Measurements from ENCODE around the gene CALD1.

The CALD1 gene

DNA sequence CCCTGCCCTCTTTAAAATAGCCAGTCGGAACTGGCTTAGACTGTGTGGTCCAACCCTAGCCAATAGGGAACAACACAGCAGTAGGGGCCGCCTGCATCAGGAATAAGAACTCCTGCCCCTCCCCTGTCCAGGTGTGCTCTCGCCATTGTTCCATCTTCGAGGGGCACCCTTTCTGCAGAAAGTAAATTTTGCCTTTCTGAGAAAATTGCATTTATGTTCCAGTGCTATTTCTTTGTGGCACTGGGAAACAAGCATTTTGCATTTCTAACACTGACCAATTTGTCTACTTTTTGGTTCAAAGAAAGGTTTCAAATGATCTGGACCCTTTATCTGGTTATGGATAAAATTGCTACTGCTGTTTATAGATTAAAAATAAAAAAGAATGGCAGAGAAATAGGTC, 116.6 kb downstream of the CALD1 start:
- DNase-seq (ENCODE audit: low read depth) = no peak

GRCh38 chr7:134897936-134898335, 118.5 kb downstream of the CALD1 start:
- no peak for DNase-seq (ENCODE audit: low read depth)

DNA sequence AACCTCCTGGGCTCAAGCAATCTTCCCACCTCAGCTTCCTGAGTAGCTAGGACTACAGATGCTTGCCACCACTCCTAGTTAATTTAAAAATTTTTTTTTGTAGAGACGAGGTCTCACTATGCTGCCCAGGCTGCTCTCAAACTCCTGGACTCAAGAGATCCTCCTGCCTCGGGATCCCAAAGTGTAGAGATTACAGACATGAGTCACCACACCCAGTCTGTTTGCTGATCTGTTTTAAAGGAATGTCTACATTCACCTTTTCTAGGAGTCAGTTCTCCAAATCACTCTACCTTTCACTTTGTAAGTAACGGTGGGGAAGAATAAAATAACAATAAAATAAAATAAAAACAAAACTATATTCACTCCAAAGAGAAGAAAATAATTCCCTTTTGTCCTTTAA, 120.3 kb downstream of the CALD1 start:
- DNase-seq (ENCODE audit: low read depth) = no peak

GRCh38 chr7:134900166-134900982, 120.9 kb downstream of the CALD1 start:
- DNase-seq (ENCODE audit: low read depth) = no peak

GRCh38 chr7:134901389-134902020, 122.1 kb downstream of the CALD1 start:
- no peak for DNase-seq (ENCODE audit: low read depth)

- DNase-seq (ENCODE audit: low read depth) = no peak
Observed at GRCh38 chr7:134902058-134902457, 122.6 kb downstream of the CALD1 start.

- DNase-seq (ENCODE audit: low read depth) = peak; percentile 65
Observed at GRCh38 chr7:134903073-134903790, 123.8 kb downstream of the CALD1 start.

DNA sequence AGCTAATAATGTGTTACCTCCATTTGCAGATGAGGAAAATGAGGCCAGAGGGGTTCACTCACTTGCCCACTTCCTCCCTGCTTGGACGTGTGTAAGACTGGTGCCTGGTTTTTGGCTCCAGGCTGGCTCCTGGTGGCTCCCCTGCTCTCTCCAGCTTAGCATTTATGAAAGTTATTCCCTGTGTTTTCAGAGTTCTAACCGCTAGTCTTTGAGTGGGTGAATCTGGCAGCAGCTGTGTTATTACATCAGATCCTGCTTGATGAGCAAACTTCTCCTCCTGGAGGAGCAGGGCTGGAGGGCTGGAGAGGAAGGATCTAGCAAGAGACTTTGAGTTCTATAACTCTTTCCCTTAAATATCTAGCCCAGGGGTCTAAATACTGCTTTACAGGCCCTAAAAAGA, 125.9 kb downstream of the CALD1 start:
- peak; percentile 87 for DNase-seq (ENCODE audit: low read depth)

DNA sequence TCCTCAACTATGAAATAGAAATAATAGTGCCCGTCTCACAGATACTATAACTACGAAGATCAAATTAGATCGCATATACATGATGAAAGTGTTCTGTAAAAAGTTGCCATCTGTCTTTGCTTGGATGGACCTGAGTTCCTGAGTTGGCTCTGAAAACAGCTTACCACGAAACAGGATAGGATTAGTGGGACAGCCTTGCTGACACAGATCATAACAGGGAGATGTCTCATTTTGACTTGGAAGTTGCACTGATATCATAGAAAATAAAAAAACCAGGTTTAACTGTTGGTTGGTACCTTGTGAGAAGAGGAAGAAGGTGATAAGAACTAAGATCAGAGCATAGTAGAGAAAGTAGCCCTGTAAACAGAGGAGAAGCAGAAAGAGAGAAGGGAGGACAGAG, 127.6 kb downstream of the CALD1 start:
- no peak for DNase-seq (ENCODE audit: low read depth)

DNA sequence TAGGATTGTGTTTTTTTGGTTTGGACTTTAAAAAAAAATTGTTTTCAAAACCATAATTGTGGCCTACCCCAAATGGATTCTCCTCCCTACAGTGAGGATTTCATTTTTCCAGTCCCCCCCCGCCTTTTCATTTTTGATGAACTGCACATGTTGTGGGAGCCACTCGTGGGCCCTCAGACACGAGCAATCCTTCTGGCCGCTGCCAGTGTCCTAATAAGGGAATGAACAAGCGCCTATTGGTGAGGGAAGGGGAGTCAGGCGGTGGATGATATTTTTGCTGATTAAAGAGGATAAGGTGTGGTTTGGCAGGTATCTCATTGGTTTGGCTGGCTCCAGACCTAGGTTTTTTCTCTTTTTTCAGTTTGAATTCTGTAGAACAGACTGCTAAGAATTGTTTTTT, 128.2 kb downstream of the CALD1 start:
- no peak for DNase-seq (ENCODE audit: low read depth)

- no peak for DNase-seq (ENCODE audit: low read depth)
Observed at GRCh38 chr7:134908289-134908688, 128.9 kb downstream of the CALD1 start.

DNA sequence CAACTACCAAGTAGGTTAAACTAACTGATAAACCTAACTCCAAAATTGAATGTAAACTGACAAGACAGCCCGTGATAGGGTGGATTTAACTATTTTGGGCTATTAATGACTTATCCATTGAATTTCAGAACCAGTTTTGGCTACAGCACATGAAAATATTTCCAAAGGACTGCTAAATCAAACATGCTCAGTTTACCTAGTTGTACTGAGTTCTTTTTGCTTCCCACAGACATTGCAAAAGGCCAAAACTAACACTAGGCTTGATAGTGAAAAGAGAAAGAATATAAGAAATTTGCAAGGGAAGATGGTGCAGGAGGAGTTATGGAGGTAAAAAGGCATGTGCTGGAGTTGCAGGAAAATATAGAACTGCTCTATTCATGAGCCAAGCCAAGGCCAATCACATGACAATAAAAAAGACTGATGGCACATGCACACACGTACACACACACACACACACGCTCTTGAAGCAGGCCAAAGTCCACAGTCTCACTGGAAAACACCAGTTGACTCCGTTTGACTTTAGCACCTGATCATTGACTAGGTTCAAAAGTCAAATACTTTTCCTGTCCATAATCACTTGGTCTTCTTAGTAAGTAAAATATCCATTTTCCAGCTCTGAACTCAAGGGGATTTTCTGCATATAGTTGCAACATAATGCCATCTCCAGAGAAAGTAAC, 130.9 kb downstream of the CALD1 start:
- DNase-seq (ENCODE audit: low read depth) = no peak

DNA sequence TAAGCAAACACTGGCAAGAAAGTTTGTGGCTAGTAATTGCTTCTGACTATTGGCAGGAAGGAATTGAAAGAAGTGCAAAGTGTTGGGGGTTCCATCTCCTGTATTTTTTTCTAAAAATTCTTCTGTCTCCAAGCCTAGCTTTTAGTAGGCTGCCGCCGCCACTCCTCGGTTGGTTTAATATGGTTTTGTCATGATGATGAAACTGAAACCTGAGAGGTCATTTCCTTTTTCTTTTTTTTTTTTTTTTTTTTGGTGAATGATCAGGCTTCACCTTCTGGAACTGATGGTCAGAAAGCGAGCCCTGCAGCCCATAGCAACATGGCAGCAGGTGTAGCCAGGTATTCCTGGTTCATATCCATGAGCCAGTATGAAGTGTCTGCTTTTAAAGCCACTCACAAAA, 131.5 kb downstream of the CALD1 start:
- DNase-seq (ENCODE audit: low read depth) = no peak

GRCh38 chr7:134916171-134916883, 136.9 kb downstream of the CALD1 start:
- DNase-seq (ENCODE audit: low read depth) = no peak

GRCh38 chr7:134919240-134919641, 139.8 kb downstream of the CALD1 start:
- no peak for DNase-seq (ENCODE audit: low read depth)

- peak; percentile 89 for DNase-seq (ENCODE audit: low read depth)
Observed at GRCh38 chr7:134920026-134920753, 140.8 kb downstream of the CALD1 start.

DNA sequence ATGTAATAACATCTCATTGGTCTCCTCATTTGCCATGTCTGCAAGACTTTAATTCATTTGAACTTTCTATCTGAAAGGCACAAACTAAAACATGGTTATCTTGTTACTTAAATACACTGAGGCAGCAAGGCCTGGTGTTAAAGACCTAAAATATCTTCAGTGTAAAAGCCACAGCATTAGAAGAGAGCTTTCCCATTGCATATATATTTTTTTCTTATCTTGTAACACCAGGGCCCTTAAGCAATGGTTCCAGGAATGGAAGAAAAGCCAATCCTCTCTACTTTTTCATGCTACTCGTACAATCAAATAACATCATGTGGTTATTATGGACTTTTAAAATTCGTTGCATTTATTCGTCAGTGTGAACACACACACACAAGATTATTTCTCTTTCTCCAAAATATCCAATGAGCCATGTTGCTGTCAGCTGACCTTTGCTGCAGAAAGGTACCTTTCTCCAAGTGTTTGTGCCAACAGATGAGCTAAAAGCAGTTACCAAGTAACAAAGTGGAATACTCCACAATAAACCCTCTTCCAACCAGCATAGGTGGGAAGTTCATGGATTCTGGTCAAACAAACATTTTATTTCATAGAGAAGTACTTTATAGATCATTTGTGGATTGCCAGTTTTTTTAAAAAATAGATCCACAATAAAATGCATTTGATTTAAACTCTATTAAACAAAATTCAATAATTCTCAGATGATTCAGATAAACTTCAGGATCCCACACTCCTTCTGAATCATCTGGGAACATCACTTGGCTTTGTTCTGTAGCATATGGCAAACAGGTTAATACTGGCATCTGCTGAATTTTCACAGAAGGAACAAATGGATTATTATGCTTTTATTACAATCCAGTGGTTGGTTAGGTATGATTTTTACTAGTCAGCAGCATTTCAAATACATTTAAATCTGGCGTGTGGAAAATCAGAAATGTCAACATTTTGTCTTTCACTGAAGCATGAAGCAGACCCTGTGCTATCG, 143.6 kb downstream of the CALD1 start:
- no peak for DNase-seq (ENCODE audit: low read depth)

GRCh38 chr7:134925766-134926165, 146.3 kb downstream of the CALD1 start:
- no peak for DNase-seq (ENCODE audit: low read depth)

GRCh38 chr7:134926396-134926795, 147.0 kb downstream of the CALD1 start:
- no peak for DNase-seq (ENCODE audit: low read depth)

GRCh38 chr7:134927076-134927475, 147.6 kb downstream of the CALD1 start:
- DNase-seq (ENCODE audit: low read depth) = no peak
